SU-DHL-6 (cell line): Measurements from ENCODE around the gene DUSP9.

Experiments
- H2AFZ ChIP-seq: fragments of 200-600 bp; sonication (generic); 2 replicates; pipeline ENCODE4 v1.6.1; 2014; ENCODE audit warnings: low read depth, mild to moderate bottlenecking, moderate library complexity, mixed read lengths, antibody characterized with exemption, low read length; ENCODE audit not compliant: severe bottlenecking
- H3F3A ChIP-seq: fragments of 200-600 bp; shearing (Covaris generic); 2 replicates; pipeline ENCODE4 v1.6.0; 2016; ENCODE audit warnings: antibody characterized with exemption, mild to moderate bottlenecking; ENCODE audit not compliant: insufficient read depth
- H3K27ac ChIP-seq: fragments of 200-600 bp; sonication (generic); 2 replicates; pipeline ENCODE4 v1.5.1; 2016; ENCODE audit warnings: low read depth, mild to moderate bottlenecking, low read length, moderate library complexity, mixed read lengths
- H3K27me3 ChIP-seq: fragments of 200-600 bp; sonication (generic), shearing (Covaris generic); 2 replicates; pipeline ENCODE4 v1.6.0; 2014; ENCODE audit warnings: mild to moderate bottlenecking, low read length
- H3K36me3 ChIP-seq: fragments of 200-600 bp; sonication (generic); 2 replicates; pipeline ENCODE4 v1.6.1; 2014; ENCODE audit warnings: mild to moderate bottlenecking, low read length, mixed read lengths
- H3K4me2 ChIP-seq: fragments of 300-600, 200-600 bp; shearing (Covaris generic), sonication (generic); 2 replicates; pipeline ENCODE4 v1.6.0; 2014; ENCODE audit warnings: low read length, low read depth, mild to moderate bottlenecking; ENCODE audit not compliant: poor library complexity, severe bottlenecking
- H3K4me3 ChIP-seq: fragments of 200-600 bp; sonication (generic); 2 replicates; pipeline ENCODE4 v1.5.1; 2014; ENCODE audit warnings: antibody characterized with exemption, low read length, mild to moderate bottlenecking, mixed read lengths; ENCODE audit not compliant: insufficient read depth, poor library complexity, severe bottlenecking
- H3K79me2 ChIP-seq: fragments of 200-600 bp; sonication (generic); 2 replicates; pipeline ENCODE4 v1.6.1; 2014; ENCODE audit warnings: mild to moderate bottlenecking, low read length, moderate library complexity; ENCODE audit not compliant: insufficient read depth
- H3K9ac ChIP-seq: fragments of 200-600 bp; sonication (generic); 2 replicates; pipeline ENCODE4 v1.7.0; 2014; ENCODE audit warnings: mild to moderate bottlenecking, low read length
- H3K9me2 ChIP-seq: fragments of 200-600 bp; sonication (generic); replicated peaks from 2 replicates; pipeline ENCODE4 v1.6.1; 2014; ENCODE audit warnings: low read length; ENCODE audit not compliant: insufficient read depth
- H3K9me3 ChIP-seq: fragments of 200-600 bp; sonication (generic); 2 replicates; pipeline ENCODE4 v1.6.1; 2014; ENCODE audit warnings: low read length, mixed read lengths; ENCODE audit not compliant: insufficient read depth
- H4K20me1 ChIP-seq: fragments of 200-600 bp; sonication (generic); 2 replicates; pipeline ENCODE4 v1.6.1; 2014; ENCODE audit warnings: low read depth, mild to moderate bottlenecking, antibody characterized with exemption, low read length, moderate library complexity, mixed read lengths
- CTCF ChIP-seq: fragments of 200-600 bp; sonication (generic); IDR thresholded peaks from one replicate; pipeline ENCODE4 v1.5.1; 2017; ENCODE audit warnings: antibody characterized with exemption, mild to moderate bottlenecking, low read length, moderate library complexity; ENCODE audit not compliant: insufficient read depth, poor library complexity, severe bottlenecking
- EZH2phosphoT487 ChIP-seq: fragments of 200-600 bp; sonication (generic), shearing (Covaris generic); conservative IDR thresholded peaks from 2 replicates; pipeline ENCODE4 v1.6.1; 2018; ENCODE audit warnings: mild to moderate bottlenecking, antibody characterized with exemption, low read length, moderate library complexity, mixed read lengths

DUSP9 gene

GRCh38 chrX:153610836-153611213, 36.2 kb upstream of the DUSP9 start:
- H3K27me3 ChIP-seq: no peaks in the 10 kb centered on the region
- no peaks in the 10 kb centered on the region for H3K9me2 ChIP-seq
- H3K79me2 ChIP-seq: no peaks in the 10 kb centered on the region
- no peak overlapping the region for H3K4me3 ChIP-seq
- no peaks in the 10 kb centered on the region for H3K36me3 ChIP-seq
- H3K9me3 ChIP-seq: no peaks in the 10 kb centered on the region
- H2AFZ ChIP-seq: peak overlapping the region; percentile 48
- no peaks in the 10 kb centered on the region for H3F3A ChIP-seq
- no peak overlapping the region for H3K9ac ChIP-seq
- TF ChIP-seq EZH2phosphoT487 (no peak), CTCF (no peak)
- no peak overlapping the region for H3K4me2 ChIP-seq
- no peaks in the 10 kb centered on the region for H4K20me1 ChIP-seq
- H3K27ac ChIP-seq: no peak overlapping the region

GRCh38 chrX:153611298-153612095, 35.5 kb upstream of the DUSP9 start:
- no peaks in the 10 kb centered on the region for H3K27me3 ChIP-seq
- H3K9me3 ChIP-seq: no peaks in the 10 kb centered on the region
- H4K20me1 ChIP-seq: no peaks in the 10 kb centered on the region
- H3K27ac ChIP-seq: no peak overlapping the region
- H3K4me3 ChIP-seq: no peak overlapping the region
- no peak overlapping the region for H3K4me2 ChIP-seq
- no peaks in the 10 kb centered on the region for H3K9me2 ChIP-seq
- no peaks in the 10 kb centered on the region for H3K36me3 ChIP-seq
- no peak overlapping the region for H2AFZ ChIP-seq
- no peak overlapping the region for H3K9ac ChIP-seq
- no peaks in the 10 kb centered on the region for H3K79me2 ChIP-seq
- no peak for TF ChIP-seq EZH2phosphoT487
- no peak for TF ChIP-seq CTCF
- H3F3A ChIP-seq: no peaks in the 10 kb centered on the region

GRCh38 chrX:153612413-153612812, 34.6 kb upstream of the DUSP9 start:
- H3K79me2 ChIP-seq: no peaks in the 10 kb centered on the region
- no peaks in the 10 kb centered on the region for H3F3A ChIP-seq
- H3K27me3 ChIP-seq: no peaks in the 10 kb centered on the region
- no peak overlapping the region for H3K4me3 ChIP-seq
- H3K9me3 ChIP-seq: no peaks in the 10 kb centered on the region
- no peak overlapping the region for H3K9ac ChIP-seq
- no peak overlapping the region for H3K27ac ChIP-seq
- no peaks in the 10 kb centered on the region for H4K20me1 ChIP-seq
- H3K4me2 ChIP-seq: no peak overlapping the region
- no peaks in the 10 kb centered on the region for H3K36me3 ChIP-seq
- no peak overlapping the region for H2AFZ ChIP-seq
- no peaks in the 10 kb centered on the region for H3K9me2 ChIP-seq
- TF ChIP-seq CTCF (no peak), EZH2phosphoT487 (no peak)
